HG02885 (cell line): ENCODE measurements around the gene SLC25A29.
"Not testable (repeated sequence)": the region's sequence is repeated elsewhere in the genome, so short reads cannot be mapped to it uniquely, and the experiment has no call there.

Experiments used
- ATAC-seq: cut with Tn5 transposase; IDR thresholded peaks from one replicate; pipeline ENCODE4 v1.9.1; 2021; ENCODE audit warnings: mild to moderate bottlenecking; ENCODE audit not compliant: unreplicated experiment, poor library complexity

Gene SLC25A29

DNA sequence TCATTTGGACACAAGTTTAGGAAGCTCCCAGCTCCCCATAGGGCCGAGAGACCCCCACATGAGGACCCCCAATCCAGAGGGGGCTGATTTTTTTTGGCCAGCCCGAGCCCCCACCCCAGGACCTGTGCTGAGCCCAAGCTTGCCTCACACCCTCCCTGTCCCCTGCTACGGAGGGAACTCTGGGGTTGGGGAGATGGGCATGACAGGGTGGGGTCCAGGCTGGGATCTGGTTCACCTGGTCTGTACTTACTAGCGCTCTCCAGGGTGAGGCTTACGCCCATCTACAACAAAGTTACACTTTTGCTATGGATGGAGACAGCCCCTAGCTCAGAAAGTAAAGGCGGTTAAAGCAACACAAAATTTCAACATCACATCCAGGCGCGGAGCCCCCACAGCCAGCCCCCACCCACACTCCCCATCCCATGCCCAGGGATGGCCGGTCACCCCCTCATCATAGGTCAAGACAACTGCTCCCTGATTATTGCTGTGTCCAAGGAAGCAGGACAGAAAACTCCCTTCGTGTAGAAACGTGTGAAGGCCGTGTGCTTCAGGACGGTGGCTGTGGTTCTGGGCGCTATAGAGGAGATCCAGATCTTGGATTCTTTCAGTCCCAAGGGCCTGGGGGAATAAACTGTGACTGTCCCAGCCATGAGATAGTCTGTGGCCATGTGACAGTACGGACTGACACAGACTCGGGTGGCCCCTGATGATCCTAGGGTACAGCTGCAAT lies 10.7 kb downstream of the SLC25A29 start:
- ATAC-seq, result no peak

GRCh38 chr14:100294963-100295330 lies 11.3 kb downstream of the SLC25A29 start:
- no peak for ATAC-seq

- no peak for ATAC-seq
Observed at GRCh38 chr14:100294213-100294962, 11.9 kb downstream of the SLC25A29 start.

- no peak for ATAC-seq
Observed at GRCh38 chr14:100293497-100294212, 12.6 kb downstream of the SLC25A29 start.

DNA sequence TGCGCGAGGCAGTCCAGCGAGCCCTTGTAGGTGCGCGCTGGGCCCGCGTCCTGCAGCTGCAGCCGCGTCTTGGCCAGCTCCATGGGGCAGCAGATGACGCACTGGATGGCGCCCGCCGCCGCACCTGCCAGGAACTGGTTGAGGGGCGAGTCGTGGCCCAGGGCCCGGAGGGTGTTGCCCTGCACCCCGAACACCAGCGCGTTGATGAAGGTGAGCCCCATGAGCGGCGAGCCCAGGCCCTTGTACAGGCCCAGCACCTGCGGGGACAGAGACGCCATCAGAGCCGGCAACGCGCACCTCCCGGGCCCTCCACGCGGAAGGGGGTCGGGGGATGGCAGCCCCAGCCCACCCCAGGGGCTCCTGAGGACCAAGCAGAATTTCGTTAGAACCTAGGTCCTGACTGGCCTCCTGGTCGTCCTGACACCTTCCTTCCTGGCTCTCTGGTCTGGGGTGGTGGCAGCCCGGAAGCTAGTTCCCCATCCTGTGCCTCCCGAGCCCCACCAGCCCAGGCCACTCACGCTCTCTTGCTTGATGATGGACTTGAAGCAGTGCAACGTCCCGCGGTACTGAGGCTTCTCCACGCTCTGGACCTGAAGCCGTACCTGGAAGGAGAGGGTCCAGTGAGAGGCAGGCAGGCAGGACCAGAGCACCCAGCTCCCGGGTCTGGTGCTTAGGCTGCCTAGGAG lies 13.3 kb downstream of the SLC25A29 start:
- no peak for ATAC-seq

DNA sequence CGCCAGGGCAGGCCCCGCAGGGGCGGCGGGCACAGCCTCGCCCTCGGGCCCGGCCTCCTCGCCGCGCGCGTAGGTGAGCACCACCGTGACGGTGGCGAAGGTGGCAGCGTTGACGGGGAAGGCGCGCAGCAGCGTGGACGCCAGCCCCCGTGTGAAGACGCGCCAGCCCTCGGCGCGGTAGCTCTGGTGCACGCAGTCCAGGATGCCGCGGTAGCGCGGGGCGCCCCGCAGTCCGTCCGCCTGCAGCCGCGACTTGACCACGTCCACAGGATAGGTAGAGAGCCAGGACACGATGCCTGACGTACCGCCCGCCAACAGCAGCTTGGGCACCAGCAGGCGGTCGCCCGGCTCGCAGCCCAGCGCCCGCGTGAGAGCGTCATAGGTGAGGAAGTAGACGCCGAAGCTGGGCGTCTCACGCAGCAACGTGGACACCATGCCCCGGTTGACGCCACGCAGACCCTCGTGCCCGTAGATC lies 13.9 kb downstream of the SLC25A29 start:
- ATAC-seq, result no peak

- no peak for ATAC-seq
Observed at GRCh38 chr14:100291305-100292075, 14.8 kb downstream of the SLC25A29 start.

GRCh38 chr14:100290607-100291304 lies 15.5 kb downstream of the SLC25A29 start:
- ATAC-seq, result no peak

- ATAC-seq, result no peak
Observed at GRCh38 chr14:100289916-100290606, 16.2 kb downstream of the SLC25A29 start.

DNA sequence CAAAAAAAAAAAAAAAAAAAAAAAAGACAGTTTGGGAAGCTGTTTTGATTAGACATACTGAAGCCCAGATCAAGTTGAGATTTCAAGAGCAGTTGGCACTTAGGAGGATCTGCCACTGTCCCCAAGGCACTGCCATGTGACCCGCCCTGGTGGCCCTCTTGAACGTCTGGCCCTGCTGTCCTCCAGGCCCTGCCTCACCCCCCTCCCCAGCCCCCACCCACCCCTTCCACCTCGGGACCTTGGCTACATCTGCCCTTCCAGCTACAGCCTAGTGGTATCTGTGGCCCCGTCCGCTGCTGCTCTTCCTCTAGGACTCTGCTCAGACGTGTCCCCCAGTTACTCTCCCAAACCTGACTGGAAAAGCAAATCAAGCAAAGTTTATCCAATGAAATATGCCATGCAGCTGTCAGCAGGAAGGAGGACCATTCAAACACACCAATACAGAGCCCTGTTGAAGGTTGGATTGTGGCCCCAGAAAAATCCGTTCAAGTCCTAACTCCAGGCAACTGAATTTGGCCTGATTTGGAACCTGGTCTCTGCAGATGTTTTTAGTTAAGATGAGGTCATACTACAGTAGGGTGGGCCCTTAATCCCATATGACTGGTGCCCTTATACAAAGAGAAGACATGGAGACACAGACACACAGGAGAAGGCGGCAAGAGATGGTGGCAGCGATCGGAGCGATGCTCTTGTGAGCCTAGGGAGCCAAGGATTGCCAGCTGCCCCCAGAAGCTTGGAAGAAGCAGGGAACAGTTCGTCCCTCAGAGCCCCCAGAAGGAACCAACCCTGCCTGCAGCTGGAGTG lies 17.7 kb downstream of the SLC25A29 start:
- ATAC-seq, result no peak

- ATAC-seq, result not testable (repeated sequence)
Observed at GRCh38 chr14:100287998-100288295, 18.3 kb downstream of the SLC25A29 start.

DNA sequence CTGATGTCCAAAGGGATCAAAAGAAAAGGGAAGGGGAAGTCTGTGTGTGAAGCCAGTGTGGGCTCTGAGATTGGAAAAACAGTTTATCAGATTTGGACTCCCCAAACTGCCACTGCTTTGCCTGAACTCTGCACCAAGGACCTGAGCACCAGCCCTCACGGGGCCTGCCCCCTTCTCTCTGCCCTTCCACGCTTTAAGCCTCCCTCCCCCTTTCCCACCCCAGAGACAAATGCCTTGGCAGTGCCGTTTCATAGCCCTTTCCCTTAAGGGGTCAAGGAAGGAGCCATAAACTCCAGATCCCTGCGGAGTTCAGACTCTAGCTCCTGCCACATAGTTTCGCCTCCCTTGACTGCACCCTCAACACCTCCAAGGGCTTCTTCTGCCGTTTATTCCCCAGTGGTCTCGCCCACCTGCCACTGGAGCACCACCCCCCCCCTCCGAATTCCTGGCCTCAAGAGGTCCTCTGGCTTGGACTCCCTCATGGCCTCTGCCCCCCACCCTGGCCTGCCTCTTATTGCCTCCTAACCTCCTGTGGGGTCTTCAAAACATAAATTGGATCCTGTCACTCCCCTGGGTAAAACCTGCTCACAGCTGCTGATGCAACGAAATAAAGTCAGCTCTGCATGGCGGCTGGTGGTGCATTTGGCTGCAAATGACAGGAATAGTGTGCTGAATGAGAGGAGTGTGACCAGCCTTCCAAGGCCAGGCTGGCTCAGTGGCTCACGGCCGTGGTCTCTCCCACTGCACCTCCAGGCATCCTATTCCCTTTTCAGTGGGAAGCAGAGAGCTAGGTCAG lies 18.8 kb downstream of the SLC25A29 start:
- ATAC-seq, result no peak

DNA sequence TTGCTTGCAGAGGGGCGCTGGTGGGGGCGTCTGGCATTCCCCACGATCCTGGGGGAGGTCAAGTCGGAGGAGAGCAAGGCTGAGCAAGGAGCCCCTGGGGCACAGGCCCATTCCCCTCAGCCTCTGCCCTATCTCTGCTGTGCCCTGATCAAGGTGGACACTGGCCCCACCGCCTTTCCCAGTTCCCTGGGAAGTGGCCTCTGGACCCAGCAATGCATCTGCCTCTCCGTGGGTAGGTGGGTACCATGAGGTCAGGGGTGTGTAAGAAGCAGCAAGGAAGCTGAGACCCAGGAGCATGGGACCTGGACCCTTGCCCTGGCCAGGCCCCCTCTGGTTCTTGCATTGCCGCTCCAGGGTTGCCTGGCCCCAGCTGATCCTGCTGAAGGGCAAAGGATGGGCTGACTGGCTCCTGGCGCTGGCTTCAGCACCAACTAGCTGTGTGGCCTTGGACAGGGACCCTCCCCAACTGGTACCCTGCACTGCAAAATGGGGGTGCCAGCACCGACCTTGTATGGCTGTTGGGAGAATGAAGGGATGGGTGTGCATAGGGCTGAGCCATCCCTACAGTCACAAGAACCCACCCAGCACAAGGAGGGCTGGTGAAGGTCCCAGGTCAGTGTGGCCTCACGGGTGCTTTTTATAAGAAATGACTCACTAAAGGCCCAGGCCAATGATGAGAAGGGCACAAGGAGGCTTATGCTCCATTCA lies 19.6 kb downstream of the SLC25A29 start:
- ATAC-seq, result no peak

DNA sequence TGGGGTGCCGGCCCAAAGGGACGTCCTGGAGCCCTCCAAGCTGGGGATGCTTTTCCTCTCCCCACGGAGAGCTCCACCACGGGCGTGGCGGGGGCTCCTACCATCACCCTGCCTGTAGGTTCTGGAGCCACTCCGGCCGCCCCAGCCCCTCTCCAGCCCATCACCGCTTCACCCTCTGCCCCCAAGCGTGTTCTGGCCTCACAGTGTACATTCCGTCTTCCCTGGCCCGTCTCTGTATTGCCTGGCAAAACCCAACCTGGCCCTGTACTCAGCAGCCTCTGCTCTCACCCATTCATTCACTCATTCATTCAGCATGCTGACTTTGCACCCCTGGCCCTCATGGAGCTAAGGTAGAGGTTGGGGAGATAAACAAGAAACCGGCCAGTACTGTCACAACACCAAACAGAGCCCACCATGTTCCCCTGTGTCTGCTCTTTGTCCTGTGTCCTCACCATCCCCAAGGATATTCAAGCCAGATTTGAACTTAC lies 20.3 kb downstream of the SLC25A29 start:
- ATAC-seq, result no peak

DNA sequence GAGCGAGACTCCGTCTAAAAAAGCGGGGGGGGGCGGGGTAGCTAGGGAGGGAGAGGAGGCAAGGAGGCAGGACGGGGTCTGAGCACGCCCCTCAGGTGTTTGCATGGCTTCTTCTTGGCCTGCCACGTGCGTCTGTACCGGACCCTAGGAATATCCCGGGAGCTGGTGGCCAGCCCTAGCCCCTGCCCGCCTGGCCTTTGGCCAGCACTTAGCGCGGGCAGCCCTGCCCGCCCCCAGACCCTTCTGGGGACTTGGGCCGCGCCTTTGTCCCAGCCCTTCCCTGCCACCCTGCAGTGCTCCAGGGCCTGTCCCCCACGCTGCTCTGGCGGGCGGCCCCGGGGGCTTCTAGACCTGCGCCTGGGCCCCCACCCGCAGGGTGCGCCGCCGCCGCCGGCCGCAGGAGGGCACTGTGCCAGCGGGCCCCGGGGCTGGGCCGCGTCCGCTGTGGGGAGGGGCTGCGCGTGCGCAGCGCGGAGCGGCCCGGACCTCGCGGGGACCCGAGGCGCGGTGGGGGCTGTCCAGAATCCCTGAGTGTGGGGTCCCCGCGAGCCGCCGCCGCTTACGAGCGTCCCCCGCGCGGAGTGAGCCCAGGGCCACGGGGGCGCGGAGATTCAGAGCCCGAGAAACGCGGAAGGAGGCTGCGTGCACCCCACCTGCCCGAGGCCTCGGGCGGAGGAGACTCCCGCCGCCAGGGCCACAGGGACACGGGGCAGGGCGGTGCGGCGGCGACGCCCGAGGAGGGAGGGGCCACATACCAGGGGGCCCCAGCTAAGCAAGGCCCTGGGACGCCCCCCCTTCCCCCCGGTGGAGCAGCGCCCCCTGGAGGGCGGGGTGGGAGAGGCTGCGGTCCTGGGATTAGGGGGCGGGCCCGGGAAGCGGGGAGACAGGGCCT lies 21.0 kb downstream of the SLC25A29 start:
- ATAC-seq, result peak; percentile 89
